H1 (cell line): Measurements from ENCODE around the gene SNX24. TPM values are rescaled to one million over a fixed set of nuclear protein-coding genes. Genes with fewer than 3 reads are reported as not detected.

Experiments
- CTCF ChIA-PET: fragments of 300-600 bp; sonication (Branson Sonifier 250); formaldehyde crosslinking; loops from one replicate; lab custom pipeline; 2021; ENCODE audit not compliant: partially characterized antibody; lab: Charles Lee
- POLR2A ChIA-PET: fragments of 300-600 bp; sonication (Branson Sonifier 250); formaldehyde crosslinking; loops from one replicate; lab custom pipeline; 2021; ENCODE audit warnings: inconsistent platforms; ENCODE audit not compliant: partially characterized antibody; lab: Charles Lee
- DNase-seq, 2 experiments: peaks; one replicate each; pipeline versions ENCODE4 v3.0.0 to v3.0.0-alpha.2; 2010 to 2022; ENCODE audit warnings: low spot score in 2 of 2, low read depth in 1 of 2, mixed read lengths in 1 of 2
- FAIRE-seq: peaks from 2 replicates; lab custom pipeline; 2011; peaks lifted over from hg19 to GRCh38; lab: Jason Lieb, UNC
- H2AFZ ChIP-seq: 2 replicates; pipeline ENCODE4 v1.8.1; 2012; ENCODE audit warnings: low read length, inconsistent platforms
- H2AK5ac ChIP-seq: 2 replicates; pipeline ENCODE4 v1.6.1; 2013; ENCODE audit warnings: low read depth, low read length
- H2BK120ac ChIP-seq: replicated peaks from 2 replicates; pipeline ENCODE3; 2013; ENCODE audit warnings: low read depth, low read length, inconsistent platforms
- H2BK12ac ChIP-seq: 2 replicates; pipeline ENCODE4 v1.6.1; 2013; ENCODE audit warnings: low read depth, low read length
- H2BK15ac ChIP-seq: 2 replicates; pipeline ENCODE4 v1.6.1; 2013; ENCODE audit warnings: low read length
- H2BK20ac ChIP-seq: 2 replicates; pipeline ENCODE4 v1.6.1; 2013; ENCODE audit warnings: low read length
- H2BK5ac ChIP-seq: 2 replicates; pipeline ENCODE4 v1.6.1; 2013; ENCODE audit warnings: low read depth, low read length
- H3K14ac ChIP-seq: 2 replicates; pipeline ENCODE4 v1.6.1; 2013; ENCODE audit warnings: inconsistent platforms; ENCODE audit not compliant: insufficient read length
- H3K18ac ChIP-seq: 2 replicates; pipeline ENCODE4 v1.6.1; 2013; ENCODE audit warnings: low read length; ENCODE audit errors: extremely low read depth
- H3K23ac ChIP-seq: 2 replicates; pipeline ENCODE4 v1.6.1; 2013; ENCODE audit warnings: inconsistent platforms; ENCODE audit not compliant: insufficient read length
- H3K23me2 ChIP-seq: 2 replicates; pipeline ENCODE4 v1.6.1; 2013; ENCODE audit warnings: low read depth, low read length
- H3K27ac ChIP-seq: 2 replicates; pipeline ENCODE4 v1.6.1; 2011; ENCODE audit warnings: low read depth, low read length, inconsistent platforms
- H3K27me3 ChIP-seq, 4 experiments: replicated peaks in 1 of 4; 1 replicate in 1 of 4; 2 replicates in 3 of 4; pipeline versions ENCODE4 v1.6.1 to v1.8.1; 2011 to 2013; ENCODE audit warnings: low read length in 3 of 4, mild to moderate bottlenecking in 3 of 4, inconsistent platforms in 2 of 4, mixed read lengths in 2 of 4, moderate library complexity in 1 of 4; ENCODE audit not compliant: control insufficient read depth in 3 of 4, insufficient read depth in 3 of 4; ENCODE audit errors: extremely low read depth in 1 of 4
- H3K36me3 ChIP-seq, 4 experiments: 2 replicates each; pipeline versions ENCODE4 v1.6.1 to v1.8.1; 2011 to 2013; ENCODE audit warnings: mild to moderate bottlenecking in 4 of 4, low read length in 3 of 4, moderate library complexity in 2 of 4, control low read depth in 1 of 4, inconsistent platforms in 1 of 4; ENCODE audit not compliant: insufficient read depth in 4 of 4, control insufficient read depth in 2 of 4
- H3K4ac ChIP-seq: replicated peaks from 2 replicates; pipeline ENCODE3; 2013; ENCODE audit warnings: low read length, low read depth, mixed read lengths, inconsistent platforms; ENCODE audit not compliant: insufficient read length
- H3K4me1 ChIP-seq, 4 experiments: replicated peaks in 1 of 4; 1 replicate in 1 of 4; 2 replicates in 3 of 4; pipeline versions ENCODE4 v1.6.1 to v1.8.1; 2011 to 2013; ENCODE audit warnings: low read length in 3 of 4, inconsistent platforms in 2 of 4, mixed read lengths in 1 of 4; ENCODE audit not compliant: insufficient read depth in 4 of 4, control insufficient read depth in 3 of 4
- H3K4me2 ChIP-seq, 2 experiments: 2 replicates each; pipeline versions ENCODE4 v1.6.1 to v1.8.1; 2011 to 2013; ENCODE audit warnings: low read depth in 2 of 2, low read length in 2 of 2, control low read depth in 1 of 2, inconsistent platforms in 1 of 2, mild to moderate bottlenecking in 1 of 2; ENCODE audit not compliant: insufficient read depth in 1 of 2
- H3K4me3 ChIP-seq, 4 experiments: fragments of 200-600, 300-600 bp in 1 of 4; sonication (generic), shearing (Covaris generic), sonication (Bioruptor Twin) in 1 of 4; 2 replicates each; pipeline versions ENCODE4 v1.5.1 to v1.8.1; 2011 to 2016; ENCODE audit warnings: low read length in 4 of 4, low read depth in 3 of 4, control low read depth in 2 of 4, inconsistent platforms in 2 of 4, mild to moderate bottlenecking in 2 of 4, mixed read lengths in 1 of 4, moderate library complexity in 1 of 4; ENCODE audit not compliant: insufficient read depth in 2 of 4; ENCODE audit errors: extremely low read depth in 1 of 4
- H3K56ac ChIP-seq: replicated peaks from 2 replicates; pipeline ENCODE3; 2013; ENCODE audit warnings: low read depth, mild to moderate bottlenecking, mixed read lengths, low read length, inconsistent platforms; ENCODE audit not compliant: insufficient read length
- H3K79me1 ChIP-seq: 2 replicates; pipeline ENCODE4 v1.6.1; 2013; ENCODE audit warnings: low read depth, low read length, control low read depth
- H3K79me2 ChIP-seq, 2 experiments: 2 replicates each; pipeline versions ENCODE4 v1.6.1 to v1.8.1; 2012 to 2013; ENCODE audit warnings: low read length in 2 of 2, mild to moderate bottlenecking in 2 of 2, inconsistent platforms in 1 of 2; ENCODE audit not compliant: insufficient read depth in 2 of 2, control insufficient read depth in 1 of 2
- H3K9ac ChIP-seq, 4 experiments: replicated peaks in 1 of 4; 1 replicate in 1 of 4; 2 replicates in 3 of 4; pipeline versions ENCODE4 v1.6.1 to v1.8.1; 2011 to 2013; ENCODE audit warnings: low read depth in 3 of 4, low read length in 3 of 4, control low read depth in 2 of 4, mild to moderate bottlenecking in 2 of 4, moderate library complexity in 2 of 4, inconsistent platforms in 1 of 4; ENCODE audit errors: extremely low read depth in 1 of 4
- H3K9me3 ChIP-seq, 2 experiments: 2 replicates each; pipeline versions ENCODE4 v1.6.1 to v1.8.1; 2012 to 2013; ENCODE audit warnings: mild to moderate bottlenecking in 2 of 2, moderate library complexity in 2 of 2, control low read depth in 1 of 2, inconsistent platforms in 1 of 2, low read depth in 1 of 2, low read length in 1 of 2, mixed read lengths in 1 of 2; ENCODE audit not compliant: insufficient read depth in 2 of 2
- H4K20me1 ChIP-seq, 2 experiments: replicated peaks in 1 of 2; 2 replicates each; pipeline versions ENCODE3 to v1.8.1; 2011 to 2013; ENCODE audit warnings: inconsistent platforms in 2 of 2, low read length in 2 of 2, mild to moderate bottlenecking in 1 of 2; ENCODE audit not compliant: insufficient read depth in 2 of 2, control insufficient read depth in 1 of 2
- H4K5ac ChIP-seq: 2 replicates; pipeline ENCODE4 v1.6.1; 2013; ENCODE audit warnings: low read length, low read depth, mixed read lengths, inconsistent platforms; ENCODE audit not compliant: insufficient read length
- H4K8ac ChIP-seq: 2 replicates; pipeline ENCODE4 v1.8.0; 2013; ENCODE audit warnings: mild to moderate bottlenecking, moderate library complexity, low read length, inconsistent platforms; ENCODE audit not compliant: insufficient read depth; ENCODE audit errors: extremely low read depth
- H4K91ac ChIP-seq: replicated peaks from 2 replicates; pipeline ENCODE3; 2013; ENCODE audit warnings: low read length, mixed read lengths, inconsistent platforms; ENCODE audit not compliant: insufficient read length
- CBX8 ChIP-seq: fragments of 300-800, 300-1000 bp; sonication (generic); IDR thresholded peaks from 2 replicates; pipeline ENCODE4 v1.7.1; 2016; ENCODE audit warnings: low read depth, low read length, borderline replicate concordance
- GTF2F1 ChIP-seq: IDR thresholded peaks from 2 replicates; pipeline ENCODE4 v1.6.1; 2012; ENCODE audit warnings: low read depth, low read length, improper control_type of control experiment, borderline replicate concordance
- MAX ChIP-seq: IDR thresholded peaks from 2 replicates; pipeline ENCODE4 v1.6.1; 2012; ENCODE audit warnings: inconsistent platforms
- NRF1 ChIP-seq: IDR thresholded peaks from 2 replicates; pipeline ENCODE4 v1.6.1; 2011; ENCODE audit warnings: mild to moderate bottlenecking, low read depth, low read length, improper control_type of control experiment
- PHF8 ChIP-seq: fragments of 200-600 bp; sonication (generic); conservative IDR thresholded peaks from 2 replicates; pipeline ENCODE4 v1.7.1; 2012; ENCODE audit warnings: low read depth, mild to moderate bottlenecking, inconsistent platforms, low read length, moderate library complexity
- POLR2A ChIP-seq, 2 experiments: IDR thresholded peaks; 1 replicate in 1 of 2; 2 replicates in 1 of 2; pipeline ENCODE4 v1.6.1; 2011; ENCODE audit warnings: low read depth in 2 of 2, low read length in 2 of 2, mild to moderate bottlenecking in 2 of 2; ENCODE audit errors: control extremely low read depth in 1 of 2
- SP2 ChIP-seq: IDR thresholded peaks from 2 replicates; pipeline ENCODE4 v1.6.1; 2012; ENCODE audit warnings: mild to moderate bottlenecking, low read length, inconsistent platforms
- TCF12 ChIP-seq: IDR thresholded peaks from 2 replicates; pipeline ENCODE4 v1.6.1; 2011; ENCODE audit warnings: low read depth, mild to moderate bottlenecking, low read length
- TEAD4 ChIP-seq: IDR thresholded peaks from 2 replicates; pipeline ENCODE4 v1.6.1; 2012; ENCODE audit warnings: low read depth, low read length, inconsistent platforms, mixed read lengths
- WGBS, 2 experiments: shearing (Covaris generic) in 1 of 2; methylation state at CpG; one replicate each; pipeline versions ENCODE4 v1.1.6 to v1.1.7; 2013 to 2015; ENCODE audit warnings: low lambda C conversion rate in 2 of 2, mixed read lengths in 2 of 2, inconsistent platforms in 1 of 2, low coverage in 1 of 2, missing lambda C conversion rate in 1 of 2; ENCODE audit not compliant: insufficient replicate concordance in 2 of 2, insufficient coverage in 1 of 2, insufficient read length in 1 of 2; ENCODE audit errors: extremely low coverage in 1 of 2, missing lambda C conversion rate in 1 of 2; 5-methylcytosine and 5-hydroxymethylcytosine counted together
- polyA plus RNA-seq, 7 experiments: library from polyadenylated mRNA; depleted of rRNA in 3 of 7; stranded (reverse) in 5 of 7; unstranded in 2 of 7; fragments of >200 nt in 5 of 7; fragments of 200-250 nt in 2 of 7; gene quantifications; 1 replicate in 5 of 7; 2 replicates in 1 of 7; 4 replicates in 1 of 7; pipeline versions ENCODE4 v1.2.1 to v1.2.3, GENCODE V29; 2011 to 2013; ENCODE audit warnings: missing spikeins in 2 of 7, mixed read lengths in 2 of 7
- total RNA-seq: library from RNA; stranded (reverse); fragmentation: NEBNext Ultra II Directional; extraction: Animal tissue kit (Norgen Biotek cat#: 25700); gene quantifications from 2 replicates; pipeline ENCODE4 v1.2.1, GENCODE V29; 2021

Gene SNX24
- total and polyA plus RNA-seq, 2 of the 8 experiments (the other 6 are each of a cell fraction or from before 2014, with no cell fraction given): 7.3 to 14.3 TPM

GRCh38 chr5:122816756-122817155 lies 28.7 kb upstream of the SNX24 start:
- Histone ChIP-seq H3K27me3 (no peaks in the 10 kb centered on the region), H3K56ac (no peak overlapping the region), H3K79me2 (no peaks in the 10 kb centered on the region), H4K91ac (no peak overlapping the region), H4K5ac (no peak overlapping the region), H3K36me3 (peaks cover 0 to 8% (median under 1%) of the 10 kb centered on the region in 4 experiments; a peak in 3 of 8 replicates), H3K79me1 (no peaks in the 10 kb centered on the region), H4K20me1 (no peaks in the 10 kb centered on the region), H3K18ac (no peak overlapping the region), H2BK5ac (no peak overlapping the region), H3K9me3 (no peaks in the 10 kb centered on the region), H3K4me1 (peaks cover 0 to 3% (median 0%) of the 10 kb centered on the region in 4 experiments; a peak in 2 of 7 replicates), H2BK12ac (no peak overlapping the region), H2BK120ac (no peak overlapping the region), H4K8ac (no peak overlapping the region; the same call in 1 of the 2 replicates), H2AK5ac (no peak overlapping the region), H3K4me3 (peak overlapping the region in 1 of 4 experiments; percentile 20; a peak in 1 of 8 replicates), H3K14ac (no peak overlapping the region), H3K9ac (no peak overlapping the region), H3K23me2 (no peaks in the 10 kb centered on the region), H2BK20ac (no peak overlapping the region), H3K23ac (no peak overlapping the region), H3K4ac (no peak overlapping the region), H2AFZ (no peak overlapping the region), H2BK15ac (no peak overlapping the region), H3K4me2 (peak overlapping the region in 1 of 2 experiments; percentile 54; a peak in 2 of 4 replicates), H3K27ac (no peak overlapping the region)
- DNase-seq: no peak
- TF ChIP-seq TEAD4: no peak
- TF ChIP-seq NRF1: no peak
- no peak for TF ChIP-seq POLR2A (IDR thresholded peaks at IDR 0.05; ENCODE audit: control extremely low read depth in 1 of 2, low read depth in 2 of 2, low read length in 2 of 2)
- TF ChIP-seq PHF8: no peak
- no peak for TF ChIP-seq GTF2F1
- TF ChIP-seq MAX: no peak
- TF ChIP-seq CBX8: no peak
- no peak for TF ChIP-seq SP2
- TF ChIP-seq TCF12: no peak
- POLR2A ChIA-PET: no interaction called here
- 62% methylated on average over 5 of the region's 5 CpGs; no CpG with 5 or more reads in 1 of the 2 experiments for WGBS, 2 experiments
- peak; percentile 70 for FAIRE-seq
- CTCF ChIA-PET: interaction anchor here (0.6 kb wide), 1 partner anchor 112 kb away, joined by 3 read pairs; no protein-coding TSS in a partner anchor
